Mesothelial cell of epicardium (in vitro differentiated cells): ENCODE data around the gene ADGRF1. TPM values are rescaled to one million over a fixed set of nuclear protein-coding genes. Genes with fewer than 3 reads are reported as not detected.

Source experiments
- DNase-seq, 2 experiments: peaks; one replicate each; pipeline ENCODE4 v3.0.0; 2021; ENCODE audit warnings: low spot score in 2 of 2; ENCODE audit not compliant: unreplicated experiment in 2 of 2
- H3K27ac Mint-ChIP-seq: 2 replicates; pipeline ENCODE4 v1.8.0; 2021; ENCODE audit warnings: mixed read lengths
- H3K27me3 Mint-ChIP-seq: 2 replicates; pipeline ENCODE4 v1.8.0; 2021; ENCODE audit warnings: low read depth, mixed read lengths
- H3K36me3 Mint-ChIP-seq: 2 replicates; pipeline ENCODE4 v1.8.0; 2021; ENCODE audit warnings: mixed read lengths
- H3K4me1 Mint-ChIP-seq: 2 replicates; pipeline ENCODE4 v1.8.0; 2021; ENCODE audit warnings: mixed read lengths
- H3K4me3 Mint-ChIP-seq: 2 replicates; pipeline ENCODE4 v1.8.0; 2021; ENCODE audit warnings: mild to moderate bottlenecking, moderate library complexity, mixed read lengths
- H3K9me3 Mint-ChIP-seq: 2 replicates; pipeline ENCODE4 v1.8.0; 2021; ENCODE audit warnings: mixed read lengths
- total RNA-seq: library from RNA; stranded (reverse); gene quantifications from 3 replicates; pipeline ENCODE4 v1.2.1, GENCODE V29; 2021
- TF ChIP-seq, protein P1 (sequence below): fragments of 200-600 bp; sonication (generic); IDR thresholded peaks from one replicate; pipeline ENCODE4 v1.5.0; 2021; ENCODE audit warnings: antibody characterized with exemption; ENCODE audit not compliant: unreplicated experiment

The ADGRF1 gene
- total RNA-seq, 1 donor from 2014 or later = 1.4 TPM

DNA sequence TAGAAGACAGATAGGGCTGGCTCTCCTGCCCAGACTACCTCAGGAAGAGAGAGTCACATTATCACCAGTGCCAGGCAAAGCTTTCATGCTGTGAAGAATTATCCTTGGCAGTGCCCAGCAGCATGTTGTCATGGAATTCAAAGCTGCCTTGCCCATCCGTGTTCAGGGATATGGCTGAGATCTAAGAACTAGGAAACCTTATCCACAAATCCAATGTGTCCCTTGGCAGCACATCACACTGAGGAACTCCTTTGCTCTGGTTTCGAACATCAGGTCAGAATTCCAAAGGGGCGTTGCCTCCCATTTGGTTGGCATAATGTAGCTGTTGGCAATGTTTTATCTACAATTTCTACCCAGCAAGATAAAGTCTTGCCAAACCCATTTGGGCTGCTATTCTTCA, 52.7 kb downstream of the ADGRF1 start:
- Mint-ChIP-seq H3K9me3 (no peaks in the 10 kb centered on the region), H3K36me3 (no peaks in the 10 kb centered on the region), H3K4me3 (no peak overlapping the region), H3K4me1 (peaks cover 10% of the 10 kb centered on the region), H3K27me3 (no peaks in the 10 kb centered on the region), H3K27ac (no peak overlapping the region)
- DNase-seq = no peak
- TF ChIP-seq, protein P1, sequence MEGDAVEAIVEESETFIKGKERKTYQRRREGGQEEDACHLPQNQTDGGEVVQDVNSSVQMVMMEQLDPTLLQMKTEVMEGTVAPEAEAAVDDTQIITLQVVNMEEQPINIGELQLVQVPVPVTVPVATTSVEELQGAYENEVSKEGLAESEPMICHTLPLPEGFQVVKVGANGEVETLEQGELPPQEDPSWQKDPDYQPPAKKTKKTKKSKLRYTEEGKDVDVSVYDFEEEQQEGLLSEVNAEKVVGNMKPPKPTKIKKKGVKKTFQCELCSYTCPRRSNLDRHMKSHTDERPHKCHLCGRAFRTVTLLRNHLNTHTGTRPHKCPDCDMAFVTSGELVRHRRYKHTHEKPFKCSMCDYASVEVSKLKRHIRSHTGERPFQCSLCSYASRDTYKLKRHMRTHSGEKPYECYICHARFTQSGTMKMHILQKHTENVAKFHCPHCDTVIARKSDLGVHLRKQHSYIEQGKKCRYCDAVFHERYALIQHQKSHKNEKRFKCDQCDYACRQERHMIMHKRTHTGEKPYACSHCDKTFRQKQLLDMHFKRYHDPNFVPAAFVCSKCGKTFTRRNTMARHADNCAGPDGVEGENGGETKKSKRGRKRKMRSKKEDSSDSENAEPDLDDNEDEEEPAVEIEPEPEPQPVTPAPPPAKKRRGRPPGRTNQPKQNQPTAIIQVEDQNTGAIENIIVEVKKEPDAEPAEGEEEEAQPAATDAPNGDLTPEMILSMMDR = no peak

DNA sequence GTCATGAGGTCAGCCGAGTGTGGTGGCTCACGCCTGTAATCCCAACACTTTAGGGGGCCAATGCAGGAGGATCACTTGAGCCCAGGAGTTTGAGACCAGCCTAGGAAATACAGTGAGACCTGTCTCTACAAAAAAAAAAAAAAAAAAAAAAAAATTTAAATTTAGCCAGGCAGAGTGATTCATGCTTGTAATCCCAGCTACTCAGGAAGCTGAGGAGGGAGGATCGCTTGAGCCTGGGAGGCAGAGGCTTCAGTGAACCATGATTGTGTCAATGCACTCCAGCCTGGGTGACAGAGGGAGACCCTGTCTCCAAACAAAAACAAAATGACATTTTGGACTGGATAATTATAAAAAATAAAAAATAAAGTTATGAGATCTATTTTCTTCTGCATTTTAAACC, 56.2 kb downstream of the ADGRF1 start:
- Mint-ChIP-seq H3K4me1 (peaks cover 26% of the 10 kb centered on the region), H3K9me3 (no peaks in the 10 kb centered on the region), H3K27me3 (no peaks in the 10 kb centered on the region), H3K36me3 (no peaks in the 10 kb centered on the region), H3K27ac (no peak overlapping the region), H3K4me3 (no peak overlapping the region)
- TF ChIP-seq, protein P1 = no peak
- DNase-seq = no peak

DNA sequence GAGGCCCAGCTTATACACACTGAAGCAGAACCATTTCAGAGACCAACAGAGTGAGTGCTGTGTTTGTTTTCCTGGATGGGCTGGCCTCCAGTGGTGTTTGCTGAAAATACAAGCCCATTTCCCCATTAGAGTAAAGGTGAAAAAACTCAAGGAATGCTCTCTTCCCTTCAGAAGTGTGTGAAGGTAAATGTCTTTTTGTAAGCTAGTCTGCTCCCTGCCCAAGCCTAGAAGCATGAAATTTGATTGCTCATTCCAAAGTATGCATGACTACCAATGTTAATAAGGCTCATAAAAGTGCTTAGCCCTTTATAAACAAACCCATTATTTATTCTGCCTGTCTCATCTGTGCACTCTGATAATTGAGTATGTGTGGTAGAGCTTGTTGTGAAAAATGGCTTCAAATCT, 59.1 kb downstream of the ADGRF1 start:
- Mint-ChIP-seq H3K36me3 (no peaks in the 10 kb centered on the region), H3K4me1 (peaks cover 25% of the 10 kb centered on the region), H3K4me3 (no peak overlapping the region), H3K27me3 (no peaks in the 10 kb centered on the region), H3K27ac (peak overlapping the region; percentile 43), H3K9me3 (no peaks in the 10 kb centered on the region)
- TF ChIP-seq, protein P1 = no peak
- no peak for DNase-seq

DNA sequence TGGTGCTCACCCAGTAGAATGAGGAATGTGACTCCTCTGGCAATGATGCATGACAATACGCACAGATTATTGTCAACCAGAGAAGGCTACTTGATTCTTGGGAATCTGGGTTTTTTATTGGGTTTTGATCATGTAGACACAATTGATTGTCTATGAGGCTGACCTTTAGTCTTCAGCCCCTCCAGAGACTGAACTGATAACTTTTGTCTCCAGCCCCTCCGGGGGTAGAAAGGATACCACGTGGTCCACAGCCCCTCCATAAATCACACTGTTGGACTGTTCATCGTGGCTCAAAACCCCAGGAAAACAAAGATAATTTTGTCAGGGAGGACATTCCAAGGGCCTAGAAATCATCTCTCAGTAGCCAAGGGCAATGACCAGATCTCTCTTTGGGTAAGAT, 62.9 kb downstream of the ADGRF1 start:
- Mint-ChIP-seq H3K9me3 (no peaks in the 10 kb centered on the region), H3K4me1 (peaks cover 25% of the 10 kb centered on the region), H3K4me3 (no peak overlapping the region), H3K27me3 (no peaks in the 10 kb centered on the region), H3K27ac (no peak overlapping the region), H3K36me3 (no peaks in the 10 kb centered on the region)
- no peak for DNase-seq
- TF ChIP-seq, protein P1 = no peak

DNA sequence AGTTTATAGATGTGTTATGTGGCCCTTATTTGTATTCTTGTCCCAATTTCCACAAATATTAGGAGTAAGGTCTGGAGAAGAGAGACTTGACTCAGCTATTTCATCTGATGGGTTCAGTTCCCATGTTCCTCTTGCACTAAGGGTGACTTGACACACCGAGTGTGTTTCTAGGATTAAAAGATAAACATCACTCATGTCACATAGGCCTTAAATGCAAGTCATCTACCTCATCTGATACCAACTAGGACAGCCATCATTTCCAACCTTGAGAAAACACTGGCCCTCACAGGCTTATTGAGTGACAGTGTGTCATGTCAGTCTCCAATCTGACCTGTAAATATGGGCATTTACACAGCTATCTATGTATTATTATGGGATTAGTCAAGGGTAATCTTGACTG, 67.3 kb downstream of the ADGRF1 start:
- Mint-ChIP-seq H3K27me3 (no peaks in the 10 kb centered on the region), H3K4me1 (peaks cover 9% of the 10 kb centered on the region), H3K27ac (no peak overlapping the region), H3K9me3 (no peaks in the 10 kb centered on the region), H3K4me3 (no peak overlapping the region), H3K36me3 (no peaks in the 10 kb centered on the region)
- TF ChIP-seq, protein P1 = no peak
- no peak for DNase-seq

DNA sequence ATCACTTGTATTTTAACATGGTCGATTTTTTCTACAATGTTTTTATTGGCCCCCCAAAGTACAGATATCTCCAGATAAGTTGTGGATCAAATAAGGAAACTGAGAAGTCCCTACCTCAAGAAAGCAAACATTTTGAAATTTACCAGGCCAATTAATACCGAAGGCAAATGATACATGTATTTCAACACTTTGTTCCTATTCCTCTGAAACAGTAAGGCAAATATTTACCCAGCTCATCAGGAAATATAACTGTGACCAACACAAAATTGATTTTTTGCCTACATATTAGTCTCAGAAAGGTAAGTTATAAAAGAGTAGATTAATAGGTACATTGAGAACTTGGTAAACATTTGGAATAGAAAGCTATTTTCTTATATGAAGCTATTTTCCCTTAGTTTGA, 69.1 kb downstream of the ADGRF1 start:
- TF ChIP-seq, protein P1 = no peak
- no peaks in the 10 kb centered on the region for H3K36me3 Mint-ChIP-seq
- H3K27me3 Mint-ChIP-seq = no peaks in the 10 kb centered on the region
- no peak overlapping the region for H3K4me3 Mint-ChIP-seq
- no peak for DNase-seq
- no peaks in the 10 kb centered on the region for H3K4me1 Mint-ChIP-seq
- no peak overlapping the region for H3K27ac Mint-ChIP-seq
- H3K9me3 Mint-ChIP-seq = no peaks in the 10 kb centered on the region
